WTC11 (cell line): ENCODE results near the gene CYP19A1. TPM values are rescaled to one million over a fixed set of nuclear protein-coding genes. Genes with fewer than 3 reads are reported as not detected.

ENCODE experiments used
- ATAC-seq: fragments of 200-7000 bp; cut with Tn5 transposase; 2 replicates; pipeline ENCODE4 v1.10.0; 2021; ENCODE audit warnings: mild to moderate bottlenecking, moderate library complexity
- CTCF ChIA-PET: fragments of 300-600 bp; sonication (Branson Sonifier 250); formaldehyde crosslinking; loops from one replicate; lab custom pipeline; 2021; ENCODE audit warnings: antibody characterized with exemption; lab: Charles Lee
- POLR2A ChIA-PET: fragments of 350-600 bp; sonication (Branson Sonifier 250); formaldehyde crosslinking; loops from one replicate; lab custom pipeline; 2021; ENCODE audit warnings: antibody characterized with exemption; lab: Charles Lee
- DNase-seq: peaks from one replicate; pipeline ENCODE4 v3.0.0; 2021; ENCODE audit warnings: low spot score
- H3K27ac Mint-ChIP-seq: 2 replicates; pipeline ENCODE4 v1.8.0; 2021; ENCODE audit warnings: mixed read lengths
- H3K27me3 Mint-ChIP-seq: 2 replicates; pipeline ENCODE4 v1.8.0; 2021; ENCODE audit warnings: low read depth, mild to moderate bottlenecking, moderate library complexity, mixed read lengths
- H3K36me3 Mint-ChIP-seq: 2 replicates; pipeline ENCODE4 v1.8.0; 2021; ENCODE audit warnings: mixed read lengths
- H3K4me1 Mint-ChIP-seq: 2 replicates; pipeline ENCODE4 v1.8.0; 2022; ENCODE audit warnings: mixed read lengths
- H3K4me3 Mint-ChIP-seq: 2 replicates; pipeline ENCODE4 v1.8.0; 2021; ENCODE audit warnings: mild to moderate bottlenecking, moderate library complexity, mixed read lengths
- H3K9me3 Mint-ChIP-seq: 2 replicates; pipeline ENCODE4 v1.8.0; 2021; ENCODE audit warnings: mixed read lengths
- ELF4 ChIP-seq: sonication (generic); formaldehyde crosslinking; IDR thresholded peaks from 2 replicates; pipeline ENCODE4 v1.8.1; 2022; ENCODE audit warnings: low read depth, mild to moderate bottlenecking, moderate library complexity, missing genetic modification reagents
- FOXJ3 ChIP-seq: sonication (generic); formaldehyde crosslinking; IDR thresholded peaks from 2 replicates; pipeline ENCODE4 v1.9.0; 2021; ENCODE audit warnings: missing genetic modification reagents, mild to moderate bottlenecking, borderline replicate concordance
- FOXK1 ChIP-seq: sonication (generic); formaldehyde crosslinking; IDR thresholded peaks from 2 replicates; pipeline ENCODE4 v1.8.0; 2022; ENCODE audit warnings: mild to moderate bottlenecking, moderate library complexity, missing genetic modification reagents
- FOXP1 ChIP-seq: sonication (generic); formaldehyde crosslinking; IDR thresholded peaks from 2 replicates; pipeline ENCODE4 v1.8.0; 2022; ENCODE audit warnings: missing genetic modification reagents, mild to moderate bottlenecking, moderate library complexity, borderline replicate concordance
- HMGA2 ChIP-seq: fragments of 250-450 bp; sonication (Bioruptor Pico); IDR thresholded peaks from 2 replicates; pipeline ENCODE4 v1.4.0; 2021; ENCODE audit warnings: mild to moderate bottlenecking, moderate library complexity
- JUN ChIP-seq: sonication (generic); formaldehyde crosslinking; IDR thresholded peaks from 2 replicates; pipeline ENCODE4 v1.8.0; 2023; ENCODE audit warnings: mild to moderate bottlenecking, missing genetic modification reagents
- NR2C2 ChIP-seq: sonication (generic); formaldehyde crosslinking; IDR thresholded peaks from 2 replicates; pipeline ENCODE4 v1.8.0; 2022; ENCODE audit warnings: mild to moderate bottlenecking, missing genetic modification reagents
- SP1 ChIP-seq: sonication (generic); formaldehyde crosslinking; conservative IDR thresholded peaks from 2 replicates; pipeline ENCODE4 v1.8.1; 2022; ENCODE audit warnings: missing genetic modification reagents
- TEAD4 ChIP-seq: sonication (generic); formaldehyde crosslinking; IDR thresholded peaks from 2 replicates; pipeline ENCODE4 v1.8.0; 2022; ENCODE audit warnings: mild to moderate bottlenecking, missing genetic modification reagents
- ZNF219 ChIP-seq: sonication (generic); formaldehyde crosslinking; IDR thresholded peaks from 2 replicates; pipeline ENCODE4 v1.8.0; 2023; ENCODE audit warnings: missing genetic modification reagents, mild to moderate bottlenecking, borderline replicate concordance
- microRNA-seq: library from miRNA; unstranded; fragments of <30 nt; microRNA quantifications from one replicate; pipeline ENCODE4 v1.2.0, GENCODE V29; 2022; ENCODE audit warnings: borderline number of aligned reads
- total RNA-seq: library from RNA; stranded (reverse); gene quantifications from 3 replicates; pipeline ENCODE4 v1.2.3, GENCODE V29; 2021
- TF ChIP-seq, protein P1 (sequence below): sonication (generic); formaldehyde crosslinking; IDR thresholded peaks from 2 replicates; pipeline ENCODE4 v1.8.0; 2022; ENCODE audit warnings: mild to moderate bottlenecking, missing genetic modification reagents

The CYP19A1 gene
- total RNA-seq, 1 experiment from 2014 or later: not detected

DNA sequence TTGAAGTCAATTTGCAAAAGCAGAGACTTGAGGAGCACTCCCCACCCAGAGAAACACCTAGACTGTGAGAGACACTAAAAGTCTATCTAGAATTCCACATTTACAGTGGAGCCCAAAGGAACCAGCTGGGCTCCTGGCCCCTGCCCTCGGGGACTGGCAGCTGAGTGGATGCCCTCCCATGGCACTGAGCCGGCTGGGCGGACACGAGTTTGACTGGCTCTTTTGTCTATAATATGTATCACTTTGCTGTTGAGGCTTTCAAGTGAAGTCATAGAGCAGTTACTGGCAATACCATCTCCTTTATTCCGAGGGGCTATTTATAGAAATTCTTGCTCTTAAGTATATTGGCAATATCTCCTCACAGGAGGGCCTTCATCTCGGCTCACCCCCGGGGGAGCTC, 177.9 kb downstream of the CYP19A1 start:
- Mint-ChIP-seq H3K36me3 (no peaks in the 10 kb centered on the region), H3K9me3 (no peaks in the 10 kb centered on the region), H3K4me3 (no peak overlapping the region), H3K4me1 (peaks cover 11% of the 10 kb centered on the region), H3K27me3 (no peaks in the 10 kb centered on the region; the same call in 1 of the 2 replicates), H3K27ac (no peak overlapping the region)
- DNase-seq (no peak), ATAC-seq (no peak)
- TF ChIP-seq JUN (CRISPR knock-in tag): no peak
- TF ChIP-seq SP1 (CRISPR knock-in tag): no peak
- no peak for TF ChIP-seq ELF4 (CRISPR knock-in tag)
- TF ChIP-seq HMGA2 (CRISPR knock-in tag): no peak
- TF ChIP-seq TEAD4 (CRISPR knock-in tag): no peak
- TF ChIP-seq FOXK1 (CRISPR knock-in tag): no peak
- no peak for TF ChIP-seq FOXJ3 (CRISPR knock-in tag)
- TF ChIP-seq, protein P1, sequence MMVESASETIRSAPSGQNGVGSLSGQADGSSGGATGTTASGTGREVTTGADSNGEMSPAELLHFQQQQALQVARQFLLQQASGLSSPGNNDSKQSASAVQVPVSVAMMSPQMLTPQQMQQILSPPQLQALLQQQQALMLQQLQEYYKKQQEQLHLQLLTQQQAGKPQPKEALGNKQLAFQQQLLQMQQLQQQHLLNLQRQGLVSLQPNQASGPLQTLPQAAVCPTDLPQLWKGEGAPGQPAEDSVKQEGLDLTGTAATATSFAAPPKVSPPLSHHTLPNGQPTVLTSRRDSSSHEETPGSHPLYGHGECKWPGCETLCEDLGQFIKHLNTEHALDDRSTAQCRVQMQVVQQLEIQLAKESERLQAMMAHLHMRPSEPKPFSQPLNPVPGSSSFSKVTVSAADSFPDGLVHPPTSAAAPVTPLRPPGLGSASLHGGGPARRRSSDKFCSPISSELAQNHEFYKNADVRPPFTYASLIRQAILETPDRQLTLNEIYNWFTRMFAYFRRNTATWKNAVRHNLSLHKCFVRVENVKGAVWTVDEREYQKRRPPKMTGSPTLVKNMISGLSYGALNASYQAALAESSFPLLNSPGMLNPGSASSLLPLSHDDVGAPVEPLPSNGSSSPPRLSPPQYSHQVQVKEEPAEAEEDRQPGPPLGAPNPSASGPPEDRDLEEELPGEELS: no peak
- no peak for TF ChIP-seq FOXP1 (CRISPR knock-in tag)
- TF ChIP-seq ZNF219 (CRISPR knock-in tag): no peak
- TF ChIP-seq NR2C2: no peak
- ChIA-PET CTCF (interaction anchor here (2.0 kb wide), 1 partner anchor 33 kb away, joined by 9 read pairs; no protein-coding TSS in a partner anchor), POLR2A (no interaction called here)

Small RNA genes within 50 kb of the gene (microRNA-seq; reads per million reads assigned to microRNA genes)
- gene MIR4713 (2.1 reads per million), gene MIR7973-1 (not detected), gene MIR7973-2 (not detected)

Other genes starting within 250 kb of the CYP19A1 start
- 0.25 to 0.39 TPM (median 0.34 TPM) in 3 replicates for gene TNFAIP8L3, start 243.7 kb downstream of the CYP19A1 start, total RNA-seq
- 0.77 to 1.8 TPM (median 1.7 TPM) in 3 replicates for gene GLDN, start 3.1 kb upstream of the CYP19A1 start, total RNA-seq